GM12875 (cell line): ENCODE data around the gene STAT3.

Experiments
- H3K4me3 ChIP-seq: one replicate; pipeline ENCODE4 v1.5.1; 2011; ENCODE audit warnings: low read depth, low read length, control low read depth
- TF ChIP-seq, protein P1 (sequence below): IDR thresholded peaks from 2 replicates; pipeline ENCODE4 v1.5.1; 2011; ENCODE audit warnings: low read depth, mild to moderate bottlenecking, control low read depth, inconsistent platforms, low read length, moderate library complexity, borderline replicate concordance; ENCODE audit not compliant: insufficient read depth

The STAT3 gene

DNA sequence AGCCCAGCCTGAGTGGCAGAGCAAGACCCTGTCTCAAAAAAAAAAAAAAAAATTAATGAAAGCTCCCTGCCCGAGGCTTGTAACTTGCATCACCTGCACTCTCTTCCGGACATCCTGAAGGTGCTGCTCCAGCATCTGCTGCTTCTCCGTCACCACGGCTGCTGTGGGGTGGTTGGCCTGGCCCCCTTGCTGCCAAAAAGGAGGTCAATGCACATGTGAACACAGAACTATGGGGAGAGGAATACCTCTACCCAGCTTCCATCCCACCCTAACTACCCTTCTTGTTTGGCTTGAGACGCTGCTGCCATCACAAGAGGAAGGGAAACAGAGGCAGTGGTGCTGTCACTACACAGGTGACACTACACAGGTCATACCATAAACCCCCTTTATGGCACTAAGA is 49.0 kb downstream of the STAT3 start:
- no peak overlapping the region for H3K4me3 ChIP-seq
- TF ChIP-seq, protein P1, sequence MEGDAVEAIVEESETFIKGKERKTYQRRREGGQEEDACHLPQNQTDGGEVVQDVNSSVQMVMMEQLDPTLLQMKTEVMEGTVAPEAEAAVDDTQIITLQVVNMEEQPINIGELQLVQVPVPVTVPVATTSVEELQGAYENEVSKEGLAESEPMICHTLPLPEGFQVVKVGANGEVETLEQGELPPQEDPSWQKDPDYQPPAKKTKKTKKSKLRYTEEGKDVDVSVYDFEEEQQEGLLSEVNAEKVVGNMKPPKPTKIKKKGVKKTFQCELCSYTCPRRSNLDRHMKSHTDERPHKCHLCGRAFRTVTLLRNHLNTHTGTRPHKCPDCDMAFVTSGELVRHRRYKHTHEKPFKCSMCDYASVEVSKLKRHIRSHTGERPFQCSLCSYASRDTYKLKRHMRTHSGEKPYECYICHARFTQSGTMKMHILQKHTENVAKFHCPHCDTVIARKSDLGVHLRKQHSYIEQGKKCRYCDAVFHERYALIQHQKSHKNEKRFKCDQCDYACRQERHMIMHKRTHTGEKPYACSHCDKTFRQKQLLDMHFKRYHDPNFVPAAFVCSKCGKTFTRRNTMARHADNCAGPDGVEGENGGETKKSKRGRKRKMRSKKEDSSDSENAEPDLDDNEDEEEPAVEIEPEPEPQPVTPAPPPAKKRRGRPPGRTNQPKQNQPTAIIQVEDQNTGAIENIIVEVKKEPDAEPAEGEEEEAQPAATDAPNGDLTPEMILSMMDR = no peak

- TF ChIP-seq, protein P1 = no peak
- H3K4me3 ChIP-seq = no peak overlapping the region
Observed at GRCh38 chr17:42338427-42338985, 49.7 kb downstream of the STAT3 start.

GRCh38 chr17:42337442-42337841 is 50.8 kb downstream of the STAT3 start:
- no peak overlapping the region for H3K4me3 ChIP-seq
- TF ChIP-seq, protein P1 = no peak

GRCh38 chr17:42334677-42335076 is 53.6 kb downstream of the STAT3 start:
- no peak overlapping the region for H3K4me3 ChIP-seq
- TF ChIP-seq, protein P1 = no peak

GRCh38 chr17:42333053-42333452 is 55.2 kb downstream of the STAT3 start:
- no peak overlapping the region for H3K4me3 ChIP-seq

DNA sequence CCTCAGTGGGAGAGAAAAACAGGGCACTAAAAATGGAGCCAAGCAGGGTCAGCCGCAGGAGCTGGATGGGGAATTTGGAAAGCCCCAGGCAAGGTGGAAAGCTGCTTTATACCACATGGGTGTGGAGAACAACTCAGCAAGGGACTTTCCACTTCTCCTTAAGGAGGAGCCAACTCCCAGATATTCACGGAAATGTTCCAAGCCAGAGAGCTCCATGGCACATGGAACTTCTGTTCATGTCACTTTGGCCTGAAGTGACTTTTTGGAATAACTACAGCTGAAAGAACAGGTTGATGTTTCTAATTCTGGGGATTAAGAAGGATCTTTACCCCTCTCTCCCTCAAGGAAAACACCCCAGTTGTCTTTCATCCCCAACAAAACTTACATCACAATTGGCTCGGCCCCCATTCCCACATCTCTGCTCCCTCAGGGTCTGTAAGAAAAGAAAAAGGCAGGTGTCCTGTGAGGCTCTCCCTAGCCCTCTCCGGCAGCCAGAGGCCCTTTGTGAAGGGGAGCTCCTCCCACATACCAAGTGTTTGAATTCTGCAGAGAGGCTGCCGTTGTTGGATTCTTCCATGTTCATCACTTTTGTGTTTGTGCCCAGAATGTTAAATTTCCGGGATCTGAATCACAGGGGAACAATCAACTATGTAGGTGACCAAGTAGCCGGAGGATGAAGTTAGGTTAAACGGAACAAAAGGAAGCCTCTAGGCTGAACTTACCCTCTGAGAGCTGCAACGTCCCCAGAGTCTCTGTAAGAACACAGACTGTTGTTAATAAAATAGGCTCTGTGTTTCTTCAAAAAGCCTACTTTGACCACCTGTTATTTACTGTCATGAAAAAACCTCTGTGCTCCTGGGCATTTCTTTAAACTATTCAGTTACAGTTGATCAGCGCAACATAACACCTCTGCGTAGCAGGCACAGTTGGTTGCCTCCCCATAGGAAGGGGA is 58.9 kb downstream of the STAT3 start:
- TF ChIP-seq, protein P1 = no peak
- H3K4me3 ChIP-seq = no peak overlapping the region

More at GRCh38 chr17:42333053-42333452, 55.2 kb downstream of the STAT3 start:
- TF ChIP-seq, protein P1 = no peak

DNA sequence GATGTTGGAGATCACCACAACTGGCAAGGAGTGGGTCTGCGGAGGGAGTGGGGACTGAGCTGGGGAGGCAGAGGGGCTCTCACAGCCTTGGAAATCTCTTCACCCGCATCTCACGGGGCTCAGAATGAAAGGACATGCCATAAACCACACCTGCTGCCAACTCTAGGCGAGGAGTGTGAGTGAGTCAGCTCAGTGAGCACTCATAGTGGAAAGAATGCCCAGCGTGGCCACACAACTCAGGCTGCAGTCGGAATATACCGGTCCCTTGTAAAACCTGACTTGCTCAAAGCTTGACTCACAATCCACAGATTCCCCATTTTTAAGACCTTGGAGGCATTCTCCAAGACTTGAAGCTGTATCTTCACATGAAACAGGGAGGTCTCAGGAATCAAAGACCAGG is 63.2 kb downstream of the STAT3 start:
- no peak overlapping the region for H3K4me3 ChIP-seq
- TF ChIP-seq, protein P1 = no peak
